ENCODE measurements around the gene STX8.

The STX8 gene

DNA sequence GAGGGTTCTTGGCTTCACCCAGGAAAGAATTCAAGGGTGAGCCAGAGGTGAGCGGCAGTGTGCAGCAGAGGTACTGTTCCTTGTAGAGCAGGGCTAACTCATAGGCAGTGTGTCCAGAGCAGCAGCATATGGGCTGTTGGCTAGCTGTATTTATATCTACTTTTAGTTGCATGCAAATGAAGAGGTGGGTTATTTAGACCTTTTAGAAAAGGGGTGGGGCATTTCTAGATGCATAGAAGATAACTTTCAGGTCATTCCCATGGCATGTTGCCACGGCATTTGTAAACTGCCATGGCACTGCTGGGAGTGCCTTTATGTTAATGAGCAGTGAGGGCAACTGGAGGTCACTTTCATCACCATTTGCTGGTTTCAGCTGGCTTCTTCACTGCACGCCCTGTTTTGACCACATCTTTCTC, 141.0 kb downstream of the STX8 start:
- FAIRE-seq (no peak), DNase-seq (ENCODE audit: insufficient read length, low spot score) (no peak)
- no peak for TF ChIP-seq CTCF (IDR thresholded peaks at IDR 0.05; ENCODE audit: insufficient read depth, missing control alignments)

GRCh38 chr17:9432934-9433421, 142.6 kb downstream of the STX8 start:
- FAIRE-seq (no peak), DNase-seq (ENCODE audit: insufficient read length, low spot score) (no peak)
- TF ChIP-seq CTCF (IDR thresholded peaks at IDR 0.05; ENCODE audit: insufficient read depth, missing control alignments): no peak

- DNase-seq (ENCODE audit: insufficient read length, low spot score) (no peak), FAIRE-seq (no peak)
These were observed 143.3 kb downstream of the STX8 start for GRCh38 chr17:9432134-9432885.

GRCh38 chr17:9431620-9432019, 144.0 kb downstream of the STX8 start:
- FAIRE-seq: no peak

More at GRCh38 chr17:9432134-9432885, 143.3 kb downstream of the STX8 start:
- TF ChIP-seq CTCF (IDR thresholded peaks at IDR 0.05; ENCODE audit: insufficient read depth, missing control alignments): no peak

GRCh38 chr17:9427465-9428315, 147.9 kb downstream of the STX8 start:
- DNase-seq (ENCODE audit: insufficient read length, low spot score) (no peak), FAIRE-seq (no peak)
- TF ChIP-seq CTCF (IDR thresholded peaks at IDR 0.05; ENCODE audit: insufficient read depth, missing control alignments): no peak

More at GRCh38 chr17:9431620-9432019, 144.0 kb downstream of the STX8 start:
- TF ChIP-seq CTCF (IDR thresholded peaks at IDR 0.05; ENCODE audit: insufficient read depth, missing control alignments): no peak
- no peak for DNase-seq (ENCODE audit: insufficient read length, low spot score)

GRCh38 chr17:9424071-9424640, 151.5 kb downstream of the STX8 start:
- TF ChIP-seq CTCF (IDR thresholded peaks at IDR 0.05; ENCODE audit: insufficient read depth, missing control alignments): no peak
- DNase-seq (ENCODE audit: insufficient read length, low spot score) (no peak), FAIRE-seq (no peak)
